Head of caudate nucleus (tissue), 42 donors: ENCODE measurements around the gene OR10H5.
"Not testable (repeated sequence)": the region's sequence is repeated elsewhere in the genome, so short reads cannot be mapped to it uniquely, and the experiment has no call there.

Experiments used
- DNase-seq, 42 donors: peaks; one replicate each; pipeline versions ENCODE4 v3.0.0 to v3.0.0-alpha.2; 2020 to 2021; ENCODE audit warnings: mixed read lengths in 7 of 42
- intact Hi-C: fragments of 100-400 bp; cut with DNase I; formaldehyde crosslinking; loops from one replicate; pipeline ENCODE4 v1.15.0; 2022

Gene OR10H5

DNA sequence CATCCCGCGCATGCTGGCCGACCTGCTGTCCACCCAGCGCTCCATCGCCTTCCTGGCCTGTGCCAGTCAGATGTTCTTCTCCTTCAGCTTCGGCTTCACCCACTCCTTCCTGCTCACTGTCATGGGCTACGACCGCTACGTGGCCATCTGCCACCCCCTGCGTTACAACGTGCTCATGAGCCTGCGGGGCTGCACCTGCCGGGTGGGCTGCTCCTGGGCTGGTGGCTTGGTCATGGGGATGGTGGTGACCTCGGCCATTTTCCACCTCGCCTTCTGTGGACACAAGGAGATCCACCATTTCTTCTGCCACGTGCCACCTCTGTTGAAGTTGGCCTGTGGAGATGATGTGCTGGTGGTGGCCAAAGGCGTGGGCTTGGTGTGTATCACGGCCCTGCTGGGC, 6.8 kb downstream of the OR10H5 start:
- not testable (repeated sequence) for DNase-seq

DNA sequence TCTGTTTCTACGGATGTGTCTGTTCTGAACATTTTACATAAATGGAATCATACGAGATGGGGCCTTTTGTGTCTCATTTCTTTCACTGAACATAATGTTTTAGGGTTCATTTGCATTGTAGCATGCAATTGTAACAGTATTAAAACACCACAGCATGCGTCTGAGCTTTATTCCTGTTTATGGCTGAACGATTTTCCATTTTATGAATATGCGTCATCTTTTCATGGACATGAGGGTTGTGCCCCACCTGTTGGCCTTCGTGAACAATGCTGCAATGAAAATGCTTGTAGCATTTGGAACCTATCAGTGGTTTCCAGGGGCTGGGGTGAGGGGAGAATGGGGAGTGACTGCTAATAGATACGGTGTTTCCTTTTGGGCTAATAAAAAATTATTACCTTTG, 22.9 kb downstream of the OR10H5 start:
- intact Hi-C loops, result no loop called here
- DNase-seq, result no peak

More for the DNA sequence above, 6.8 kb downstream of the OR10H5 start:
- intact Hi-C loops, result not testable (repeated sequence)

DNA sequence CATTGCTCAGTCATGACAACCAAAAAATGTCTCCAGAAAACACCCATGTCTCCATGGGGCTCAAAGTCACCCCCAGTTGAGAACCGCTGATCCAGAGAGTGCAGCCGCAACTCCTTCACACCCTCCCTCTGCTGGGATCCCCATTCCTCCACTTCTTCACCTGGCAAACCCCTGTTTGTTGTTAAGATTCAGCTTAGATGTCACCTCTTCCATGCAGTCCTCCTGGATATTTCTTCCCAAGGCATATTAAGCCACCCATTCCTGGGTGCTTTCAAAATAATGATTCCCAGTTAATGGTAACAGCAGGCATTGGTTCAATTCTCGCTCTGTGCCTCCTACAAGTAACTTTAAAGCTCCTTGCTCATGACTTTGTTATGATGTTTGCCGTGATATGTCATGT, 24.0 kb downstream of the OR10H5 start:
- intact Hi-C loops, result no loop called here
- no peak for DNase-seq

DNA sequence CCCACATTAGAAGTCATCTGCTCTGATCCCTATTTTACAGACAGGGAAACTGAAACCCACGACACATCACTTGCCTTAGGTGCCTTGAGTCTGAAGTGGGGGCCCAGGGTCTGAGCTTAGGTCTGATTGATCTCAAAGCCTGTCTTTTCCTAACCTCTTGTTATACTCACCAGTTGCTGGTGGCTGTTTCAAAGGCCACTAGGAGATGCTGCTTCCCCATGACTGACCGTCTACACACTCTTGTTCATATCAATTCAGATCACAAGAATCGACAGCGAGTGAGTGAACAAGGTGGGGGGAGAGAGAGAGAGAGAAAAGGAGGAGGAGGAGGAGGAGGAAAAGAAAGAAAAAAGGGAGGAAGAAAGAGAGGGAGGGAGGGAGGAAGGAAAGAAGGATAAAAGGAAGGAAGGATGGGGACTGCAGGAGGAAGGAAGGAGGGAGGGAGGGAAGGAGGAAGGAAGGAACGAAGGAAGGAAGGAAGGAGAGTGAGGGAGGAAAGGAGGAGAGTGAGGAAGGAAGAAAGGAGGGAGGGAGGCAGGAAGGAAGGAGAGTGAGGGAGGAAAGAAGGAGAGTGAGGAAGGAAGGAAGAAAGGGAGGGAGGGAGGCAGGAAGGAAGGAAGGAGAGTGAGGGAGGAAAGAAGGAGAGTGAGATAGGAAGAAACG, 24.7 kb downstream of the OR10H5 start:
- intact Hi-C loops, result no loop called here
- no peak for DNase-seq

DNA sequence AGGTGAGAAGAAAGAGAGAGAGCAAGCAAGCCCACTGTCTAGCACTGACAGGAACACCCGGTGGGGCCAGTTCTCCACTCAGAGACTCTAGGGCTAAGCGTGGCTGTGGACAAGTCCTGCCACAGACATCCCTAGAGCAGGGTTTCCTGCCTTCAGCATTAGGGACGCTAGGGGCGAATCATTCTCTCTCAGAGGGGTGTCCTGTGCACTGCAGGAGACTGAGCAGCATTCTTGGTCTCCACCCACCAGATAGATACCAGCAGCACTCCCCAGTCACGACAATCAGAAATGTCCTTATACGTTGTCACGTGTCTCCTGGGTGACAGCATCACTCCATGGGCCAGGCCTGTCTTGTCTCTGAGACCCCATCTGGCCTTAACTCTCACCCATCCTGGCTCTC, 26.5 kb downstream of the OR10H5 start:
- DNase-seq, result no peak
- intact Hi-C loops, result no loop called here

DNA sequence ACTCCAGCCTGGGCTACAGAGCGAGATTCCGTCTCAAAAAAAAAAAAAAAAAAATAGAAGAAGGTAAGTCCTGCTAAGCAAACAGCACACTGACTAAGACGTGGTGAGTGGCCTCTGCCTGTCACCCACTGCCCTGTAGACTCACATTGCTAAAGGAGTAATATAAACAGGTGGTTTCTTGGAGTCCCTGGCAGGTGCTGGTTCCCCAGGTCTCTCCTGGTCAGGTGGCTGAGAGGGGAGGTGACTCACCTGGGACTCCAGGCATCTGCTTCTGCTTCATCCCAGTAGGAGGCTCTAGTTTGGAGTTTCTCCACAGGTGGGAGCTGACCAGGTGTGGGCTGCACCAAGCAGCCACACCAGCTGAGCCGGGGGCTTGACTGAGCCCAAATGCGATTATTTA, 27.8 kb downstream of the OR10H5 start, which contains the start of gene OR10H1:
TSS of gene OR10H1 (minus strand) at position 359 of the 400 bp plus-strand sequence. CDS start 7,627 bp downstream, outside the sequence.
- intact Hi-C loops, result no loop called here
- DNase-seq, result no peak

DNA sequence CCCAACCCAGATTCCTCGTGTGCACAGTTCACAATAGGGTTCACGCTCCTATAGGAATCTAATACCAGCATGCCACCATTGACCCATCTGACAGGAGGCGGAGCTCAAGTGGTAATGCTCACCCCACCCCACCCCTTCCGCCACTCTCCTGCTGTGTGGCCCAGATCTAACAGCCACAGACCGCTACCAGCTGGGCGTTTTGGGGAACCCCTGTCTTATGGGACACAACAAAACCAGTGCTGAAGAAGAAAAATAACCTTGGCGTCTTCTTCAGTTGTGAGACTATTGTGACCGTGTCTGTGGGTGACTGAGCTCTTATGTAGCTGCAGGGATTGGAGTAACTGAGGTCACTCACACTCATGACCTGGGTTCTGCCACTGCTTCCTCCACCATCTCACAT, 33.2 kb downstream of the OR10H5 start:
- intact Hi-C loops, result no loop called here
- no peak for DNase-seq

DNA sequence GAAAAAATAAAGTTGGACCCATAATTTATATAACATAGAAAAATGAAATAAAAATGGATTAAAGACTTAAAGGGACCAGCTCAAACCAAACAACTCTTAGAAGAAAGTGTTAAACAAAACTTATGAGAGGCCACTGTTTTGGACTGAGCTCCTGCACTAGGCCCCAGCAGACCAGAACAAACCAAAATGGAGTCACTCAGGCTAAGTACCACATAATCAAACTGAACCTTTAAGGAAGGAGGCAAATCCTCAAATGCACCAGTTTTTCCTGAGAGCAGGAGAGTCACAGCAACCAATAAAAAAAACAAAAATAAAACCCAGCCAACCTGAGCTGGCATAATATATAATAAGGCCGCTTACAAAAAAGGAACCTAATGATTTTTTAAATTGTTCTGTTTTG, 38.3 kb downstream of the OR10H5 start:
- no peak for DNase-seq
- intact Hi-C loops, result no loop called here

DNA sequence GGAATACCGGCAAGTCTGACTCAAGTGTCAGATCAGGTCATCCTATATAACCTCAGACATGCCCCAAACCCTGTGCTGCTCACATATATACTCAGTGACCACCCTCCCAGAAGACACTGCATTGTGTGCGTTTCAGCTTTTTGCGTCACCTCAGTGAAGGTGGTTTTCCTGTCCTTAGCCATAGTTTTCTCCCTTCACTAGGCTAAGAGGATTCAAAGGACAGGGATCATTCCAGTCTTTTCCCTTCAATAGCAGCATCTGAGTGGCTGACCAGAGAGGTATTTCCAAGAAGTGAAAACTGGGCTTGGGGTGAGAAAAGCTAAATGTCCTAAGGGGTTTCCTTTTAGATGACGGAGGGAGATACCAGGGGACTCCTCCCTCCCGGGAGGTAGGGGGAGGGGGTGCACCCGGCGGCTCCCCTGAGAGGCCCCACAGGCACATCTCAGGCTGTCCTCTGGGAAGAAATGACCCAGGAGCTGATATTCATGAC, 40.7 kb downstream of the OR10H5 start:
- intact Hi-C loops, result no loop called here
- no peak for DNase-seq

DNA sequence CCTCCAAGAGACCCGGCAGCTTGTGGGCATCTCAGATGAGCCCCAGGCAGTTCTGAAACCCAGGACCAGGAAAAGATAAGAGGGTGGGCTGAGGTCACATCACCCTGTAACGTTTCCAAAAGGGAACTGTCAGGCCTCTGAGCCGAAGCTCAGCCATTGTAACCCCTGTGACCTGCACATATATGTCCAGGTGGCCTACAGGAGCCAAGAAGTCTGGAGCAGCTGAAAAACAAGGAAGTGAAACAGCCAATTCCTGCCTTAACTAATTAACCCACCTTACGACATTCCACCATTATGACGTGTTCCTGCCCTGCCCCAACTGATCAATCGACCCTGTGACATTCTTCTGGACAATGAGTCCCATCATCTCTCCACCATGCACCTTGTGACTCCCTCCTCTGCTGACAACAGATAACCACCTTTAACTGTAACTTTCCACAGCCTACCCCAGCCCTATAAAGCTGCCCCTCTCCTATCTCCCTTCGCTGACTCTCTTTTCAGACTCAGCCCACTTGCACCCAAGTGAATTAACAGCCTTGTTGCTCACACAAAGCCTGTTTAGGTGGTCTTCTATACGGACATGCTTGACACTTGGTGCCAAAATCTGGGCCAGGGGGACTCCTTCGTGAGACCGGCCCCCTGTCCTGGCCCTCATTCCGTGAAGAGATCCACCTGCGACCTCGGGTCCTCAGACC, 41.3 kb downstream of the OR10H5 start:
- DNase-seq, intact Hi-C loops: not testable (repeated sequence)

DNA sequence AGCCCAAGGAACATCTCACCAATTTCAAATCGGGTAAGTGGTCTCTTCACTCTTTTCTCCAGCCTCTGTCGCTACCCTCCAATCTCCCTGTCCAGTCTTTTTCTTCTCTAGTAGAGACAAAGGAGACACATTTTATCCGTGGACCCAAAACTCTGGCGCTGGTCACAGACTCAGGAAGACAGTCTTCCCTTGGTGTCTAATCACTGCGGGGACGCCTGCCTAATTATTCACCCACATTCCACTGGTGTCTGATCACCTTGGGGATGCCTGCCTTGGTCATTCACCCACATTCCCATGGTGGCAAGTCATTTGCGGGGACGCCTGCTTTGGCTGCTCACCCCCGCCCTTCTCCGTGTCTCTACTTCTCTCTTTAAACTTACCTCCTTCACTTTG, 41.8 kb downstream of the OR10H5 start:
- intact Hi-C loops, result no loop called here

DNA sequence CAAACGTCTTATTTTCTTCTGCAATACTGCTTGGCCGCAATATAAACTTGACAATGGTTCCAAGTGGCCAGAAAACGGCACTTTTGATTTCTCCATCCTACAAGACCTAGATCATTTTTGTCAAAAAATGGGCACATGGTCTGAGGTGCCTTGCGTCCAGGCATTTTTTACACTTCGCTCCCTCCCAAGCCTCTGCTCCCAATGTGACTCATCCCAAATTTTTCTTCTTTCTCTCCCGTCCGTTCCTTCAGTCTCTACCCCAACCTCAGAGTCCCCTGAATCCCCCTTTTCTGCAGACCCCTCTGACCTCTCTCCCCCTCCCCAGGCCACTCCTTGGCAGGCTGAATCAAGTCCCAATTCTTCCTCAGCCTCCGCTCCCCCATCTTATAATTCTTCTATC, 42.3 kb downstream of the OR10H5 start:
- intact Hi-C loops, result no loop called here
- DNase-seq, result no peak

More for the DNA sequence above, 41.8 kb downstream of the OR10H5 start:
- no peak for DNase-seq

DNA sequence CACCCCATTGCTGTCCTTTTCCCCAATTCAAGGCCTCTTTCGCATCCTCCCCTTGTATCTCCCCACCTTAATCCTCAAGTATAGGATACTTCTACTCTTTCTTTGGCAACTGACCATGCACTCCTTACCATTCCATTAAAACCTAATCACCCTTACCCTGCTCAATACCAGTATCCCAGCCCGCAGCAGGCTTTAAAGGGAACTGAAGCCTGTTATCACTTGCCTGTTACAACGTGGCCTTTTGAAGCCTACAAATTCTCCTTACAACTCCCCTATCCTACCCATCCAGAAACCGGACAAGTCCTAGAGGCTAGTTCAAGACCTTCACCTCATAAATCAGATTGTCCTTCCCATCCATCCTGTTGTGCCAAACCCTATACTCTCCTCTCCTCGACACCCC, 44.2 kb downstream of the OR10H5 start:
- DNase-seq, result no peak
- intact Hi-C loops, result no loop called here

DNA sequence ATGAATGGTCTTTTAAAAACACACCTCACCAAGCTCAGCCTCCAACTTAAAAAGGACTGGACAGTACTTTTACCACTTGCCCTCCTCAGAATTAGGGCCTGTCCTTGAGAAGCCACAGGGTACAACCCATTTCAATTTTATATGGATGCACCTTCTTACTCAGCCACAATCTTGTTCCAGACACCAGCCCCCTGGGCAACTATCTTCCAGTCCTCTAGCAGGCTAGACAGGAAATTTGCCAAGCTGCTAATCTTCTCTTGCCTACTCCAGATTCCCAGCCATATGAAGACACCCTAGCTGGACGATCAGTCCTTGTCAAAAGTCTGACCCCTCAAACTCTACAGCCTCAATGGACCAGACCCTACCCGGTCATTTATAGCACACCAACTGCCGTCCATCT, 46.8 kb downstream of the OR10H5 start:
- DNase-seq, result not testable (repeated sequence)

DNA sequence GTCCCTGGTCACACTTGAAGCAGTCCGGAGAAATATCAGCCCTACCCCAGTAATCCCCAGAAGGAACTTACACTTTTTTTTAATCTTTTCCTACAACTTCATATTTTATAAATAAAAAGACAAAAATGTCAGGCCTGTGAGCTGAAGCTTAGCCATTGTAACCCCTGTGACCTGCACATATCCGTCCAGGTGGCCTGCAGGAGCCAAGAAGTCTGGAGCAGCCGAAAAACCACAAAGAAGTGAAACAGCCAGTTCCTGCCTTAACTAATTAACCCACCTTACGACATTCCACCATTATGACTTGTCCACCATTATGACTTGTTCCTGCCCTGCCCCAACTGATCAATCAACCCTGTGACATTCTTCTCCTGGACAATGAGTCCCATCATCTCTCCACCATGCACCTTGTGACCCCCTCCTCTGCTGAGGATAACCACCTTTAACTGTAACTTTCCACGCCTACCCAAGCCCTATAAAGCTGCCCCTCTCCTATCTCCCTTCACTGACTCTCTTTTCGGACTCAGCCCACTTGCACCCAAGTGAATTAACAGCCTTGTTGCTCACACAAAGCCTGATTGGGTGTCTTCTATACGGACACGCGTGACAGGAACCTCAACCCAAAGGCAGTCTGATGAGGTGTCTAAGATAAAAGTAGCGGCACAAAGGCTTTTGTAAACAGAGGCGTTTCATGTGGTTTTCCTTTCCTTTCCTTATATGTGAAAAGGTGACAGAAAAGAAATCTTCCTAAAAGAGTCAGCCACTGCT, 48.3 kb downstream of the OR10H5 start:
- intact Hi-C loops, result not testable (repeated sequence)
- DNase-seq, result peak in 1 of 42 donors; percentile 1

More for the DNA sequence above, 46.8 kb downstream of the OR10H5 start:
- intact Hi-C loops, result not testable (repeated sequence)

DNA sequence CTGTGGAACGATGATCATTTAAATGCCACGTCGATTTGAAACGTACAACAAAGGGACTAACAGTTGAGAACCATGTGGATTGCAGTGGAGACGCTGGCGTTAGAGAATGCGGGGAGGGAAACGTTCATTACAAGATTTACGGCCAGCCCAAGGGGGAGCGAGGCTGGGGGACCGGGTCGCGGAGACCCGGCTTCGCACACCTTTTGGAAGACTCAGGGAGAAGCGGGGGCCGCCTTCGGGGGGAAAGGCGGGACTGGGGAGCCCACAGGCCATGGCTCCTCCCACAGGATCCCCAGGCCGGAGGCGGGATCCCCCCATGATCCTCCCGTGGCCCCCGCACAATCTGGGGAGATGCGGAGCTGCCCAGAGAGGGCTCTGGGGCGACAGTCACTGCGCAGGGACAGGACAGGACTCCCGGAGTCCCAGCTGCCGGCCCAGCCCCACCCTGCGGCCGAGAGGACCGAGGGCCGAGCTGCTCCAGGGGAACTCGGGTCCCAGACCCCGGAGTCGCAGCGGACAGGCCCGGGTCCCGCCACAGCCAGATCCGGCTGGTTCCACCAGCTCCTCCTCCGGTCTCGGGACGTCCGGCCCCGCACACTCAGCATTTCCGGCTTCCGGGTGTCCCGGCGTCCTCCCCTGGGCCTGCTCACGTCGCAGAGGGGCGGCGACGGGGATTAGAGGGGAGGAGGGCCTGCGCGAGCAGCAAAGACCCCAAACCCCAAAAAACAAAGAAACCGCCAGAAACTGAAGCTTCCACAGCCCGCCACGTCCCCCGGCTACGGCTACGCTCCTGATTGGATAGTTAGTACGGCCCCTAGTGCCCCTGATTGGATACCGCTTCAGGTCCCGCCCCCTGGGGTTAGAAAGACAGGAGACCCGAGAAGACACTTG, 49.1 kb downstream of the OR10H5 start:
- intact Hi-C loops, result no loop called here
- DNase-seq, result peak in 40 of 42 donors; percentile 92 to 99 (median 97)

DNA sequence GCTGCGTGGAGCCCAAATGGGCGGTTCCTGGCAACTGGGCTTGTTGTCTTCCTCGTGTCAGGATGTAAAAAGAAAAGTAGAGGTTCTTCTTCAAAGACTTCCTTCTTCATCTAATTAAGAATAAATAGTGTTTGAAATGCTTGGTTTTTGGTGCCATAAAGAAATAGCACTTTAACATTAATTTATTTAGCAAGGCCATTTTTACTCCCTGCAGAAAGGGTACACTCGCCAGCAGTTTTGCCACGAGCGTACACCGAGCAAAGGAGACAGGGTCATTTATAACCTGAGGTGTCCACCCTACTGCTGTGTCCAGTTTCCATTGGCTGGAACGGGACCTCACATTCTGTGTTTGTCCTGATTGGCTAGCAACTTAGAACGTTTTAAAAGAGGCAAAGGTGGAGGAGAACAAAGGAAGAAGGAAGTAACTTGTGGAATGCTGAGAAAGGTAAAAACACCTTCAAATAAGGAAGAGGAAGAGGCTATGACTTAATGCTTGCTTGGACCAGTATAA, 49.8 kb downstream of the OR10H5 start:
- peak in 16 of 42 donors; percentile 4 to 98 (median 18) for DNase-seq
- intact Hi-C loops, result no loop called here

DNA sequence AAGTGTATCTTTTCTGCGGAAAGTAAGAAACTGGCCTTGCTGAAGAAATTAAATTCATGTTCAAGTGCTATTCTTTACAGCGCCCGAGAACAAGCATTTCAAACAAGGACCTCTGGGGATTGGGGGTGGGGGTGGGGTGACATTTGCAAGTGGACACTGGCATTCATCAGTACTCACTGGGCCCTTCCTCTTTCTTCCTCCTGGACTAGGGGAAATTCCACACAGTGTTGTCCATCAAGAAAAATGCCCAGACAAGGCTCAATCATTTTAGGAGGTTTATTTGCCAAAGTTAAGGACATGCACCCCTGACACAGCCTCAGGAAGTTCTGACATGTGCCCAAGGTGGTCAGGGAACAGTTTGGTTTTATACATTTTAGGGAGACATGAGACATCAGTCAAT, 50.9 kb downstream of the OR10H5 start:
- no peak for DNase-seq
- intact Hi-C loops, result no loop called here

DNA sequence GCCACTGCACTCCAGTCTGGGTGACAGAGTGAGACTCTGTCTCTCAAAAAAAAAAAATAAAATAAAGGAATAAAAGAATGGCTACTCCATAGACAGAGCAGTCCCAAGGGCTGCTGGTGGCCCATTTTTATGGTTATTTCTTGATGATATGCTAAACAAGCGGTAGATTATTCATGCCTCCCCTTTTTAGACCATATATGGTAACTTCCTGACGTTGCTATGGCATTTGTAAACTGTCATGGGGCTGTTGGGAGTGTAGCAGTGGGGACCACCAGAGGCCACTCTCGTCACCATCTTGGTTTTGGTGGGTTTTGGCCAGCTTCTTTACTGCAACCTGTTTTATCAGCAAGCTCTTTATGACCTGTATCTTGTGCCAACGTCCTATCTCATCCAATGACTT, 52.4 kb downstream of the OR10H5 start:
- DNase-seq, result not testable (repeated sequence)

More for the DNA sequence above, 52.4 kb downstream of the OR10H5 start:
- intact Hi-C loops, result not testable (repeated sequence)
